ENCODE results near the gene CSN3.

GRCh38 chr4:70298051-70298450 lies 55.7 kb downstream of the CSN3 start:
- TF ChIP-seq EZH2 (IDR thresholded peaks at IDR 0.05) (no peak), POLR2AphosphoS5 (IDR thresholded peaks at IDR 0.05; ENCODE audit: borderline replicate concordance, low read depth, low read length) (no peak), FOXP2 (optimal IDR thresholded peaks at IDR 0.05; ENCODE audit: control extremely low read depth, extremely low read length, insufficient read depth) (no peak)

Measured in SK-N-MC (cell line).